A673 (cell line): ENCODE data around the gene POLA1. TPM values are rescaled to one million over a fixed set of nuclear protein-coding genes. Genes with fewer than 3 reads are reported as not detected.

Experiments used
- BruUV-seq: library from RNA; stranded (reverse); fragments of 400-500 nt; replicated peaks from 2 replicates; lab custom pipeline; 2021; lab: Mats Ljungman, UMichigan
- CTCF ChIA-PET: fragments of 300-600 bp; sonication (Branson Sonifier 250); formaldehyde crosslinking; loops from one replicate; lab custom pipeline; 2022; ENCODE audit warnings: antibody characterized with exemption; lab: Charles Lee
- POLR2A ChIA-PET: fragments of 300-600 bp; sonication (Branson Sonifier 250); formaldehyde crosslinking; loops from one replicate; lab custom pipeline; 2022; ENCODE audit warnings: antibody characterized with exemption; ENCODE audit not compliant: low non-redundant PET; lab: Charles Lee
- DNase-seq: peaks from one replicate; pipeline ENCODE4 v3.0.0-alpha.2; 2015; ENCODE audit warnings: low spot score
- H3K27ac ChIP-seq: fragments of 200-600 bp; sonication (generic); 2 replicates; pipeline ENCODE4 v1.5.1; 2016; ENCODE audit warnings: mixed run types, low read depth, mild to moderate bottlenecking, mixed read lengths, antibody characterized with exemption, low read length; ENCODE audit not compliant: poor library complexity, severe bottlenecking
- H3K27me3 ChIP-seq: fragments of 200-600 bp; sonication (generic); replicated peaks from 2 replicates; pipeline ENCODE4 v1.6.1; 2017; ENCODE audit warnings: mixed run types, low read depth, mild to moderate bottlenecking, mixed read lengths, antibody characterized with exemption, low read length; ENCODE audit not compliant: insufficient read depth, poor library complexity
- H3K36me3 ChIP-seq: fragments of 200-600 bp; sonication (generic); 2 replicates; pipeline ENCODE4 v1.6.1; 2016; ENCODE audit warnings: mixed run types, mild to moderate bottlenecking, mixed read lengths, antibody characterized with exemption, low read length; ENCODE audit not compliant: insufficient read depth, poor library complexity, severe bottlenecking
- H3K4me1 ChIP-seq: fragments of 200-600 bp; sonication (generic); 2 replicates; pipeline ENCODE4 v1.6.1; 2017; ENCODE audit warnings: mixed run types, mild to moderate bottlenecking, mixed read lengths, antibody characterized with exemption, low read length; ENCODE audit not compliant: insufficient read depth, poor library complexity, severe bottlenecking
- H3K4me3 ChIP-seq: fragments of 200-600 bp; sonication (generic); 2 replicates; pipeline ENCODE4 v1.5.1; 2016; ENCODE audit warnings: low read depth, mixed run types, mild to moderate bottlenecking, mixed read lengths, low read length; ENCODE audit not compliant: poor library complexity, severe bottlenecking
- H3K9me3 ChIP-seq: fragments of 200-600 bp; sonication (generic); 2 replicates; pipeline ENCODE4 v1.6.1; 2016; ENCODE audit warnings: mixed run types, low read depth, mild to moderate bottlenecking, mixed read lengths, antibody characterized with exemption, low read length; ENCODE audit not compliant: poor library complexity, severe bottlenecking
- CTCF ChIP-seq: fragments of 300-800, 200-600 bp; sonication (generic); conservative IDR thresholded peaks from 2 replicates; pipeline ENCODE4 v1.5.1; 2017; ENCODE audit warnings: low read depth, mild to moderate bottlenecking, antibody characterized with exemption, low read length, moderate library complexity, mixed read lengths
- EZH2 ChIP-seq: fragments of 200-600 bp; sonication (generic); IDR thresholded peaks from 2 replicates; pipeline ENCODE4 v1.6.1; 2017; ENCODE audit warnings: borderline replicate concordance, low read depth, mild to moderate bottlenecking, mixed read lengths, antibody characterized with exemption, low read length; ENCODE audit not compliant: poor library complexity, severe bottlenecking
- intact Hi-C: fragments of 100-400 bp; cut with micrococcal nuclease; formaldehyde crosslinking; loops from one replicate; pipeline ENCODE4 v1.10.0; 2022; ENCODE audit not compliant: unreplicated experiment
- total RNA-seq: library from RNA; stranded (reverse); gene quantifications from 2 replicates; pipeline ENCODE4 v1.2.3, GENCODE V29; 2021

POLA1 gene
- total RNA-seq, 1 experiment from 2014 or later: 44.9 TPM

GRCh38 chrX:24790166-24790565, 96.4 kb downstream of the POLA1 start:
- POLR2A ChIA-PET: no interaction called here

GRCh38 chrX:24796204-24796603, 102.5 kb downstream of the POLA1 start:
- no peaks in the 10 kb centered on the region for H3K9me3 ChIP-seq
- ChIA-PET CTCF (no interaction called here), POLR2A (no interaction called here)
- H3K27ac ChIP-seq: no peak overlapping the region
- TF ChIP-seq CTCF (no peak), EZH2 (no peak)
- intact Hi-C loops: no loop called here
- peaks cover 12% of the 10 kb centered on the region for H3K4me1 ChIP-seq
- H3K36me3 ChIP-seq: no peaks in the 10 kb centered on the region
- BruUV-seq: no TSS peak
- no peak overlapping the region for H3K4me3 ChIP-seq
- no peaks in the 10 kb centered on the region for H3K27me3 ChIP-seq
- no peak for DNase-seq

More at GRCh38 chrX:24790166-24790565, 96.4 kb downstream of the POLA1 start:
- Histone ChIP-seq H3K4me1 (no peaks in the 10 kb centered on the region), H3K9me3 (no peaks in the 10 kb centered on the region), H3K27me3 (no peaks in the 10 kb centered on the region), H3K4me3 (no peak overlapping the region), H3K27ac (no peak overlapping the region), H3K36me3 (no peaks in the 10 kb centered on the region)
- intact Hi-C loops: no loop called here
- TF ChIP-seq EZH2: no peak
- TF ChIP-seq CTCF: no peak
- no TSS peak for BruUV-seq
- peak; percentile 13 for DNase-seq
- CTCF ChIA-PET: no interaction called here

GRCh38 chrX:24799078-24799477, 105.4 kb downstream of the POLA1 start:
- H3K27me3 ChIP-seq: no peaks in the 10 kb centered on the region
- DNase-seq: no peak
- no peaks in the 10 kb centered on the region for H3K36me3 ChIP-seq
- no peak overlapping the region for H3K27ac ChIP-seq
- intact Hi-C loops: no loop called here
- CTCF ChIA-PET: no interaction called here
- POLR2A ChIA-PET: no interaction called here
- no TSS peak for BruUV-seq
- no peak for TF ChIP-seq CTCF
- TF ChIP-seq EZH2: no peak
- no peak overlapping the region for H3K4me3 ChIP-seq
- no peaks in the 10 kb centered on the region for H3K9me3 ChIP-seq
- H3K4me1 ChIP-seq: peaks cover 12% of the 10 kb centered on the region
